Measurements from ENCODE around the gene LYRM9. TPM values are rescaled to one million over a fixed set of nuclear protein-coding genes. Genes with fewer than 3 reads are reported as not detected.

Gene LYRM9
- total RNA-seq, 2 donors from 2014 or later: 9.1 to 11.6 TPM

- Mint-ChIP-seq H3K4me1 (peaks cover 10% of the 10 kb centered on the region), H3K4me3 (no peak overlapping the region), H3K27ac (no peak overlapping the region), H3K36me3 (ENCODE audit: low read depth) (no peaks in the 10 kb centered on the region), H3K27me3 (peaks cover 7% of the 10 kb centered on the region)
- ATAC-seq: peak; percentile 76
- H3K9me3 ChIP-seq (ENCODE audit: control insufficient read depth, low read length, poor library complexity, severe bottlenecking): no peaks in the 10 kb centered on the region
- peak; percentile 25 to 51 (median 27) for DNase-seq
Measured at GRCh38 chr17:27879987-27880608, 13.1 kb downstream of the LYRM9 start.

GRCh38 chr17:27878776-27879562 is 14.2 kb downstream of the LYRM9 start:
- H3K9me3 ChIP-seq (ENCODE audit: control insufficient read depth, low read length, poor library complexity, severe bottlenecking): no peaks in the 10 kb centered on the region
- Mint-ChIP-seq H3K4me3 (no peak overlapping the region), H3K27ac (no peak overlapping the region), H3K27me3 (no peaks in the 10 kb centered on the region), H3K36me3 (ENCODE audit: low read depth) (peaks cover 2% of the 10 kb centered on the region), H3K4me1 (peaks cover 10% of the 10 kb centered on the region)
- peak; percentile 48 for ATAC-seq
- no peak for DNase-seq

- no peak for ATAC-seq
- peaks cover 4% of the 10 kb centered on the region for H3K4me1 Mint-ChIP-seq
- no peak overlapping the region for H3K4me3 Mint-ChIP-seq
- H3K27me3 Mint-ChIP-seq: no peaks in the 10 kb centered on the region
- H3K27ac Mint-ChIP-seq: no peak overlapping the region
- H3K9me3 ChIP-seq (ENCODE audit: control insufficient read depth, low read length, poor library complexity, severe bottlenecking): no peaks in the 10 kb centered on the region
- H3K36me3 Mint-ChIP-seq (ENCODE audit: low read depth): peaks cover 5% of the 10 kb centered on the region
- no peak for DNase-seq
Measured at GRCh38 chr17:27873746-27874145, 19.4 kb downstream of the LYRM9 start.

- no peak overlapping the region for H3K4me3 Mint-ChIP-seq
- ATAC-seq (no peak), DNase-seq (no peak)
- peaks cover 5% of the 10 kb centered on the region for H3K36me3 Mint-ChIP-seq (ENCODE audit: low read depth)
- H3K4me1 Mint-ChIP-seq: peaks cover 2% of the 10 kb centered on the region
- H3K9me3 ChIP-seq (ENCODE audit: control insufficient read depth, low read length, poor library complexity, severe bottlenecking): no peaks in the 10 kb centered on the region
- H3K27ac Mint-ChIP-seq: no peak overlapping the region
- no peaks in the 10 kb centered on the region for H3K27me3 Mint-ChIP-seq
Measured at GRCh38 chr17:27873211-27873610, 20.0 kb downstream of the LYRM9 start.

- H3K4me1 Mint-ChIP-seq: peaks cover 2% of the 10 kb centered on the region
- H3K9me3 ChIP-seq (ENCODE audit: control insufficient read depth, low read length, poor library complexity, severe bottlenecking): no peaks in the 10 kb centered on the region
- no peak overlapping the region for H3K27ac Mint-ChIP-seq
- H3K27me3 Mint-ChIP-seq: peaks cover 4% of the 10 kb centered on the region
- peaks cover 5% of the 10 kb centered on the region for H3K36me3 Mint-ChIP-seq (ENCODE audit: low read depth)
- no peak for ATAC-seq
- no peak overlapping the region for H3K4me3 Mint-ChIP-seq
- DNase-seq: no peak
Measured at GRCh38 chr17:27872776-27873175, 20.4 kb downstream of the LYRM9 start.

- H3K4me3 Mint-ChIP-seq: no peak overlapping the region
- H3K4me1 Mint-ChIP-seq: peaks cover 2% of the 10 kb centered on the region
- H3K27ac Mint-ChIP-seq: no peak overlapping the region
- no peak for ATAC-seq
- H3K36me3 Mint-ChIP-seq (ENCODE audit: low read depth): peaks cover 5% of the 10 kb centered on the region
- peaks cover 5% of the 10 kb centered on the region for H3K27me3 Mint-ChIP-seq
- no peaks in the 10 kb centered on the region for H3K9me3 ChIP-seq (ENCODE audit: control insufficient read depth, low read length, poor library complexity, severe bottlenecking)
- no peak for DNase-seq
Measured at GRCh38 chr17:27871407-27871806, 21.8 kb downstream of the LYRM9 start.

- Mint-ChIP-seq H3K4me1 (peaks cover 2% of the 10 kb centered on the region), H3K4me3 (no peak overlapping the region), H3K36me3 (ENCODE audit: low read depth) (peaks cover 5% of the 10 kb centered on the region), H3K27me3 (peaks cover 5% of the 10 kb centered on the region), H3K27ac (no peak overlapping the region)
- no peak for ATAC-seq
- DNase-seq: no peak
- no peaks in the 10 kb centered on the region for H3K9me3 ChIP-seq (ENCODE audit: control insufficient read depth, low read length, poor library complexity, severe bottlenecking)
Measured at GRCh38 chr17:27870345-27870744, 22.8 kb downstream of the LYRM9 start.

- Mint-ChIP-seq H3K27me3 (peaks cover 5% of the 10 kb centered on the region), H3K36me3 (ENCODE audit: low read depth) (peaks cover 3% of the 10 kb centered on the region), H3K4me3 (no peak overlapping the region), H3K27ac (no peak overlapping the region), H3K4me1 (peaks cover 2% of the 10 kb centered on the region)
- no peak for ATAC-seq
- DNase-seq: no peak
- H3K9me3 ChIP-seq (ENCODE audit: control insufficient read depth, low read length, poor library complexity, severe bottlenecking): no peaks in the 10 kb centered on the region
Measured at GRCh38 chr17:27868565-27868964, 24.6 kb downstream of the LYRM9 start.

- H3K4me1 Mint-ChIP-seq: no peaks in the 10 kb centered on the region
- DNase-seq: no peak
- H3K27me3 Mint-ChIP-seq: peaks cover 15% of the 10 kb centered on the region
- no peak overlapping the region for H3K4me3 Mint-ChIP-seq
- no peaks in the 10 kb centered on the region for H3K36me3 Mint-ChIP-seq (ENCODE audit: low read depth)
- H3K9me3 ChIP-seq (ENCODE audit: control insufficient read depth, low read length, poor library complexity, severe bottlenecking): no peaks in the 10 kb centered on the region
- H3K27ac Mint-ChIP-seq: no peak overlapping the region
- ATAC-seq: no peak
Measured at GRCh38 chr17:27862840-27863239, 30.3 kb downstream of the LYRM9 start.

- H3K27ac Mint-ChIP-seq: no peak overlapping the region
- no peaks in the 10 kb centered on the region for H3K36me3 Mint-ChIP-seq (ENCODE audit: low read depth)
- H3K4me3 Mint-ChIP-seq: no peak overlapping the region
- ATAC-seq (no peak), DNase-seq (no peak)
- no peaks in the 10 kb centered on the region for H3K4me1 Mint-ChIP-seq
- H3K9me3 ChIP-seq (ENCODE audit: control insufficient read depth, low read length, poor library complexity, severe bottlenecking): no peaks in the 10 kb centered on the region
- peaks cover 14% of the 10 kb centered on the region for H3K27me3 Mint-ChIP-seq
Measured at GRCh38 chr17:27862004-27862403, 31.2 kb downstream of the LYRM9 start.

GRCh38 chr17:27860971-27861664 is 32.0 kb downstream of the LYRM9 start:
- H3K4me3 Mint-ChIP-seq: no peak overlapping the region
- no peaks in the 10 kb centered on the region for H3K9me3 ChIP-seq (ENCODE audit: control insufficient read depth, low read length, poor library complexity, severe bottlenecking)
- H3K27me3 Mint-ChIP-seq: peaks cover 14% of the 10 kb centered on the region
- H3K4me1 Mint-ChIP-seq: no peaks in the 10 kb centered on the region
- DNase-seq: no peak
- H3K36me3 Mint-ChIP-seq (ENCODE audit: low read depth): no peaks in the 10 kb centered on the region
- ATAC-seq: no peak
- no peak overlapping the region for H3K27ac Mint-ChIP-seq

GRCh38 chr17:27858621-27859305 is 34.4 kb downstream of the LYRM9 start:
- ATAC-seq: no peak
- Mint-ChIP-seq H3K4me1 (no peaks in the 10 kb centered on the region), H3K27me3 (peaks cover 14% of the 10 kb centered on the region), H3K27ac (no peak overlapping the region), H3K4me3 (no peak overlapping the region), H3K36me3 (ENCODE audit: low read depth) (no peaks in the 10 kb centered on the region)
- no peak for DNase-seq
- H3K9me3 ChIP-seq (ENCODE audit: control insufficient read depth, low read length, poor library complexity, severe bottlenecking): no peaks in the 10 kb centered on the region
